ENCODE measurements around the gene DCPS.
"Not testable (repeated sequence)": the region's sequence is repeated elsewhere in the genome, so short reads cannot be mapped to it uniquely, and the experiment has no call there.

DCPS gene

DNA sequence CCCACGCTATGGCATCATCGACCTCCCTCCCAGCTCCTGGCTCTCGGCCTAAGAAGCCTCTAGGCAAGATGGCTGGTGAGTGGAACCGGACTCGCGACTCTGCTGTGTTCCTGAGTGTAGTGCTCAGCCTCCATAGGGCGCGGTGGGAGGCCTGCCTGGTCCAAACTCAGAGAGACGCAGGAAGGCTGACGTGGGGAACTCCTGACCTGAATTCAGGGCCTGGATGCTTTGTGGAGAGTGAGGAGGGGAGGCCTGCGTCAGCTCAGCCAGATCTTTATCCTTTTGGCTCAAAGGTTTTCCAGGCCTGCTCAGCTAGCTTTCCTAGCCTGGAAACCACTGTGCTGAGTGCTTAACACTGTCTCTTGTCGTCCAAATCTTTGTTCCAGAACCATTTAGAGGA lies 13.0 kb upstream of the DCPS start:
- DNase-seq, result no peak

DNA sequence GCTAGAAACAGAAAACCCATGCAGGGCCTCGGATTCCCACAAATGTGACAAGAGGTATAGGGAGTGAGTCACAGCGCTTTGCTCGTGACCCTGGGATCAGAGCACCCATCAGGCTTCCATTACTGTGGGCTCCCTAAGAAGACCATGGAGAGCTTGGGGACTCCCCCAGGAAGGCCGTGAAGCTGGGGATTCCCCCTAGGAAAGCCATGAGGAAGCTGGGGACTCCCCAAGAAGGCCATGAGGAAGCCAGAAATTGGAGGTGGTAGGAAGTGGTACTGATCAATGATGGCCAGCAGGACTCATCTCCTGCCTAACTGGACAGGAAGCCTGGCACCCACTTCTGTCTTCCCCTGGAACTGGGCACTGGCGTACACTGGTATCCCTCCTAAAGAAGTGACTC lies 10.1 kb upstream of the DCPS start:
- DNase-seq, result no peak

DNA sequence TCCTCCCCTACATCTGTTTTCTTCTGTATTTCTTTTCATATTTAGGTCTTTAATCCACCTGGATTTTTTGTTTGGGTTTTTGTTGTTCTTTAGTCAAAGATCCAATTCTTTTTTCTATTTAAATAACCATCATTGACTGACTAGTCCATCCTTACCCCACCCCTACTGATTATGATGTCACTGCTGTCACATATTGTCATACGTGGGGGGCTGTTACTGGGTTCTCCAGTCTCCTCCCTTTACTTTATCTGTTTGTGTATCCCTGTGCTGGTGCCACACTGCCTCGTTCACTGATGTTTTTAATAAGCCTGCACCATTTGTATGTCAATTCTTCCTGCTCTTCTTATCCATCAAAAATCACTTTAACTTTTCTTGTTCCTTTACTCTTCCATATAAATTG lies 6.9 kb upstream of the DCPS start:
- no peak for DNase-seq

DNA sequence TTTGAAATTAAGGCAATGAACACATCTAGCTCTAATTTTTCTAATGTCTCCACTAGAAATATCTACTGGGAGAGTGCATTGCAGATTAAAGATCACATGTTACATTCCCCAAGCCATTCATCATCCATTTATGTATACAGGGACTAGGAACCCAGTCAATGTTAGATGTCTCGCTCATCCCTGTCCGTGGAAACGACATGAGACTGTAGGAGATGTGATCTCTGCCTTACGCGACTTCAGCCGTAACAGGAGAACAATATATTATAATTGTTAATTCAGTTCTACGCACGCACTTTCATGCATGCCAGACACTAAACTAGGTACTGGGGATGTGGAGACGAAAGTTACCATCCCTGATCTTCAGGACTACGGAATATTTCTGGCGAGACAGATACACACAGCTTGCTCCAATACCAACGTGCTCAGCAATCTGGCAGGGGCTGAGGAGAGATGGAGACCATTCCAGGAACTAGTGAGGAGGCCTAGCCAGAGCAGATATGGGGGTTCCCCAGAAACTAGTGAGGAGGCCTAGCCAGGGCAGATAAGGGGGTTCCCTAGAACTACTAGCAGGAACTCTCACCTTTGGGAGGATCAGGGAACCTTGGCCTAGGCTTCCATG lies 706 bp downstream of the DCPS start:
- no peak for DNase-seq

DNA sequence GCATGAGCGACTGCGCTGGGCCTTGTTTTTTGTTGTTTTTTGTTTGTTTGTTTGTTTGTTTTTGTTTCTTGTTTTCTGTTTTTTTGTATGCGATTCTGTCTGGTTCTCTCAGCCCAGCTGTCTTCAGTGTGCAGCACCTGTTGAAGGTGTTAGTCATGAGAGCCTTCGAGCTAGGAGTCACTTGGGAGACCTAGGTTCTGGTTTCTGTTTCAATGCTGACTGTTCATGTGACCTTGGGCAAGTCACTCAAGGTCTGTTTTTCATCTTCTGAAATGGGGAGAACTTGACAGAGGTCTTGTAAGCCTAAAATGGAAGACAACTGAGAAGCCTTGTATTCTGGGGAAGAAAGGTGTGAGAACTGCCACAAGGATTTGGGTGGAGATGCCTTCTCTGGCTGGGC lies 1.8 kb downstream of the DCPS start:
- DNase-seq, result no peak

DNA sequence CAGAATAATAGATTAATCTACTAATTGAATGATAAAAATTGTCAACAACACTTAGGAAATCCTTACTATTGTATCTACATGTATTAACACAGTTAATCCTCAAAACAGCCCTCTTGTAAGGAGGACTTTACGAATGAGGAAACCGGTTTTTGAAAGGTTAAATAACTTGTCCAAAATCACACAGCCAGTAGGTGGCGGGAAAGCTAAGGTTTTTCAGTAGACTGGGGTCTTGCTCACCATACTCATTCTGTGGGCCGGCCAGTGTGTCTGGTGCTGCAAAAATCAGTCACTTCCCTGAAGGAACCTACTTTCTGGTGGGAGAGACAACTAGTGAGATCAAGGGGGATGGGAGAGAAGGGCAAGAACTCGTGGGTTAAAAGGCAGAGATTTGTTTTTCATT lies 3.8 kb downstream of the DCPS start:
- DNase-seq, result no peak

DNA sequence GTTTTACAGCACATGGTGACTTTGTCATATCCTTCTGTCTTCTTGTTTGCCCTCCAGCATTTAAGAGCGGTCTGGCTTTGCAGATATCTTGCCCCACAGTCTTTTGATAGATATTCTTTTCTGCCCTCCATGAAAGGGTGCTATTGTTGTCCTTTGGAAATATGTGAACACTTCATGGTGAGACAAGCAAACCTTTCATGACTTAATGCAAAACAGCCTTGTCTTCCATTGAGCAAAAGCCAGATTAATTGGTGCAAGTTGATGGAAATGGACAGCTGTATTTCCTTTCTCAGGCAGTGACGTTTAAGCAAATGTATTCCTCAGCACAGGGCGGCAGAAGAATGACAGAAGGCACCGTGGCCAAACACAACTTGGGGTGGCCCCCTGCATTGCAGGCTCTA lies 4.4 kb downstream of the DCPS start:
- no peak for DNase-seq

DNA sequence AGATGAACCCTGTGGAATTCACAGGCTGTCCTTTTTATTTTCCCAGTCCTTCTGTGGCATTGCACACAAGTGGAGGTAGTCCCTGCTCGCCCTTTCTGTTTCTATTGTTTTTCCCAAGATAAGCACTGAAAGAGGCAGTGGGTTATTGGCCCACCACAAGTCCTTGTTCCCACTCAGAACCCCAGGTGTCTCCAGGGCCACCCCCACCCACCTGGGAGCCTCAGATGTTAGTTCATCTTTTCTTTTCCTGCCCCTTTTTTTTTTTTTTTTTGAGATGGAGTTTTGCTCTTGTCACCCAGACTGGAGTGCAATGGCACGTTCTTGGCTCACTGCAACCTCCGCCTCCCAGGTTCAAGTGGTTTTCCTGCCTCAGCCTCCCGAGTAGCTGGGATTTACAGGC lies 4.9 kb downstream of the DCPS start:
- not testable (repeated sequence) for DNase-seq

DNA sequence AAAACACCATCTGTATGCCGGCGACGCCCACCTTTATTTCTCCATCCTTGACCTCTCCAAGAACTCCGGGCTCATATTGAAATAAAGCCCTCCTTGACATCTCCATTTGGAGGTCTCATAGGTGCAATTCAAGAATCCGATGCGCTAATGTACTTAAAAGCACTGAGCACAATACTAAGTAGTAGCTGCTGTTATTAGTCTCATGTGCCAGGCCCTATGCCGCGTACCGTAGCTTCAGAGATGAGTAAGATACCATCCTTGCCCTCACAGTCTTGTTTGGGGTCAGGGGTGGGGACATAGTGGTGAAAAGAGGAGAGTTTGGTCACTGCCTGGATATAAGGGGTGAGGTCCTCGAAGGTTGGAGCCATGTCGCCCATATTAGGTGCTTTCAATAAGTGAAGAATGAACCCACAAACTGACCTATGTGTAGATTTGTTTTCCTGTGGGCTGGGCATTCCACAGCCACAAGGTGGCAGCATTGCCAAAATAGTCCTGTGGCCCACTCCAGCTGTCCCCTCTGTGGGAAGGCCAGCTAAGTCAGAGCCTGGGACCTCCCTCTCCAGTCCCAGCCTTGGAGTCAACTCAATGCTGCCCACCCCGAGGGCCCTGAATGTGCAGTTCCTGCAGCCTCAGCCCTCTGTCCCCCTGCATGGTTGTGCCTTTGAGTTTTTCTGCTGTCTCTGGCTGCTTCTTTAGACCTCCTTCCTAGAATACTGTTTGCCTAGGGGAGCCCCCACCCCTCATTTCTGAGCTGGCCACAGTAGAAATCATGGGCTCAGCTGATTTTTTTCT lies 6.5 kb downstream of the DCPS start:
- DNase-seq, result peak; percentile 58 to 61

DNA sequence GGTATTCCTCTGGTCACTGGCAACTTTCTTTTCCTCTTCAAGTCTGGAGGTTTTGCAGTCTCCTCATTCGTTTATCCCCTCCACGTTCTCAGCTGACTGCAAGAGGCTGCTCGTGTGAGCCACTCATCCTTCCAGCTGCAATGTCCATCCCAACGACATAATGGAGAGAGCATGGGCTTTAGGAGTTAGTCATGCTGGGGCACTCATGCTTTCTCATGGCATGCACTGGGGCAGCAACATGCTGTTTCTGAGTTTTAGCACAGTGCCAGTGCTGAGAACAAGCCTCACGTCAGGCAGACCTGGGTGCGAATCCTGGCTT lies 7.1 kb downstream of the DCPS start:
- no peak for DNase-seq

DNA sequence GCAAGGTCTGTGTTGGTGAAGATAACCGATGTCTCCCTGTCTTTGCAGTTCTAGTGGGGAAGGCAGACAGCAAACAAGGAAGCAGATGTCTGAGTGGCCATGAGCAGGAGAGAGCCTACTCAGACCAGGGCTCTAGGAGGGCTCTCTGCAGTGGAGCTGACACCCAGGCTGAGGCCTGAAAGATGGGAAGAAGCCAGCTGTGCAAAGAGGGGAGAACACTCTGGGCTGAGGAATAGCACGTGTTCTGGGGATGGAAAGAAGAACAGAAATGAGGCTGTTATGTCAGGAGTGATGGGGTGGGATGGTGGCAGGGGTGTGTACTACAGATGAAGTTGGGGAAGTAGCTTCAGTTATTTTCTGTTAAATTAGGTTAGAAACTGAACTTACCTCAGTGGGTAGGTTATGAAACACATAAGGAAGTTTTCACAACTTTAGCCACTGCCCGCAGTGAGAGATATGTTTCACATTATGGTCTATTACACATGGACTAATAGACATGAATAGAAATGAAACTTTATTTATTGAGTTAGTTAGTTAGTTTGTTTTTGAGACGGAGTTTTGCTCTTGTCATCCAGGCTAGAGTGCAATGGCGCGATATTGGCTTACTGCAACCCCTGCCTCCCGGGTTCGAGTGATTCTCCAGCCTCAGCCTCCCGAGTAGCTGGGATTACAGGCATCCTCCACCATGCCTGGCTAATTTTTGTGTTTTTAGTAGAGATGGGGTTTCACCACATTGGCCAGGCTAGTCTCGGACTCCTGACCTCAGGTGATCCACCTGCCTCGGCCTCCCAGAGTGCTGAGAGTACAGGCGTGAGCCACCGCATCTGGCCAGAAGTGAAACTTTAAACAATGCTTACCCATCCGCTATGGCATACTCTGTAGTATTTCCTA lies 7.8 kb downstream of the DCPS start:
- no peak for DNase-seq

DNA sequence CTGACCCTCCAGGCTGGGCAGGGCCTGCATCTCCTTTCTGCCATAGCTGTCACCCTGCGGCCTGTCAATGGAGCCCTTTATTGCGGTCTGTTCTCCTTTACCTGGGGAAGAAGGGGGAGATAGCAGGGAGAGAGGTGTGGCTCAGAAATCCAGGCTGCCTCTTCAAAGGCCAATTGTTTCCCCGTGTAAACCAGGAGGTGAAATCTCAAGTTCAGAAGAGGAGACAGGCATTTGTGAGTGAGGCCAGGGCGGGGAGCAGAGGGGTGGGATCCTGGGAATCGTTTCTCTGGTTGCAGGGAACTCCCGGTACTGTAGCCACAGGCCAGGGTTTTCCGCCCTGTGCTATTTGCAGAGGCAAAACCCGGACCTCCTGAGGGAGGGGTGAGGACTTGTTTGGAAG lies 9.1 kb downstream of the DCPS start:
- DNase-seq, result no peak

DNA sequence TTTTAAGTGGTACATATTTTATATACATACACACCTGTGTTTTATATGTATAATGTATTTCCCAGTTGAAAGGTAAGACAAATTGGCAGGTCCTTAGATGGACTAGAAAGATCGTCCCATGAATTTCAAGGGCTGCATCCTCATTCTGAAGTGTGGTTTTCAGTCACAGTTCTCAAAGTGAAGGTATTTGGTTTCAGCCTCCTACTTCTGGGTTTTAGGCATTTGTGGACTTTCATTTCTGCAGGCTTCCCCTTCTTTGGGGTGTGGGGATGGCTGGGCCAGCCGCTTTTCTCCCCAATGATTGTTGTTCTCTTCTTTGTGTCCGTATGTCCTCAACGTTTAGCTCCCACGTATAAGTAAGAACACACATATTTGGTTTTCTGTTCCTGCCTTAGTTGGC lies 10.0 kb downstream of the DCPS start:
- DNase-seq, result no peak

DNA sequence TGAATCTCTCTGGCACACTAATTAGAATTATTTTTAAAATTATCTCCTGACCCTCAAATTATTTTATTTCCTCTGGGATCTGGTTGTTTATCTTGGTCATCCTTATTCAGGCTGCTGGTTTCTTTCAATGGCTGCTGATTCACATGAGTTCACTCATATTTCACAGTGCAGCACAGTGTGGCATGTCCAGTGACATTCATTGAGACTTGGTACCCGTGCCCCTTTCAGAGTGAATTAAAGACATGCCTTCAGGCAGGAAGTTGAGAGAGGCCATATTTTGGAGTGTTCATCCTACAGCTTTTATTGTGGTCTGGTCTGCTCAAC lies 13.5 kb downstream of the DCPS start:
- no peak for DNase-seq

DNA sequence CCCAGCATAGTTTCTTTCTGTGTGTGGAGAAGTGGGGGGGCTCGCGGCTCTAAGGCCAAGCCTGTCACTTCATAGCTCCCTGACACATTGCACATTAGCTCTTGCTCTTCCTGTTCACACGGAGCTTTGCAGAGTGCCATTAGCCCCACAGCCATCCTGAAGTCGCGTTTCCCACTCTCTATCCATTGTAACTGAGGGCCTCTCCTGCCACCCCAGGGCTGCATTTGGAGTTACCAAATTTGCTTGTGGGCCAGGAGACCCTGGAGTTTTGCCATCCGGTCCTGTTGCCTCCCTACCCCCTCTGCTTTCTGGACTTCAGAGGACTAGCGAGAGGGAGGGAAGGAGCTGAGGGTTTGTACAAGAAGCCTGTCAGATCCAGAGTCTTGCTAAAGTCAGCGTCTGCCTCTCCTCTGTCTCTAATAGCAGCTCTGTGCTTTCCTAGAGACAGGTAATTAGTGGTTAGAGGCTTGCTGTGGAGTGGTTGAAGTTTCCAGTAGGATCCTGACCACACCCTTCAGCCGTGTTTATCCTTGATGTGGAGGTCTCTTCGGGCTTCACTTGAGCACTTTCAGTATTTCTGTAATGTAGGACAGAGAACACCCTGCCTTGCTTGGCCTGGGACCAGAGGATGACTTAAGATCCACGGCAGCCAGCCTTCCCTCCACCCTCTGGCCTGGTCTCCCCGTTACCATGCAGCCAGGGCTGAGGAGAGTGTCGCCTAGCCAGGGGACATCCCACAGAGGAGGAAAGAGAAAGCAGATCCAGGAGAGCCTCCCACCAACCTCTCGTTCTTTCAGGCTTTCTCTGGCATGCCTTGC lies 14.1 kb downstream of the DCPS start:
- peak in 1 of 2 donors; percentile 20 for DNase-seq

DNA sequence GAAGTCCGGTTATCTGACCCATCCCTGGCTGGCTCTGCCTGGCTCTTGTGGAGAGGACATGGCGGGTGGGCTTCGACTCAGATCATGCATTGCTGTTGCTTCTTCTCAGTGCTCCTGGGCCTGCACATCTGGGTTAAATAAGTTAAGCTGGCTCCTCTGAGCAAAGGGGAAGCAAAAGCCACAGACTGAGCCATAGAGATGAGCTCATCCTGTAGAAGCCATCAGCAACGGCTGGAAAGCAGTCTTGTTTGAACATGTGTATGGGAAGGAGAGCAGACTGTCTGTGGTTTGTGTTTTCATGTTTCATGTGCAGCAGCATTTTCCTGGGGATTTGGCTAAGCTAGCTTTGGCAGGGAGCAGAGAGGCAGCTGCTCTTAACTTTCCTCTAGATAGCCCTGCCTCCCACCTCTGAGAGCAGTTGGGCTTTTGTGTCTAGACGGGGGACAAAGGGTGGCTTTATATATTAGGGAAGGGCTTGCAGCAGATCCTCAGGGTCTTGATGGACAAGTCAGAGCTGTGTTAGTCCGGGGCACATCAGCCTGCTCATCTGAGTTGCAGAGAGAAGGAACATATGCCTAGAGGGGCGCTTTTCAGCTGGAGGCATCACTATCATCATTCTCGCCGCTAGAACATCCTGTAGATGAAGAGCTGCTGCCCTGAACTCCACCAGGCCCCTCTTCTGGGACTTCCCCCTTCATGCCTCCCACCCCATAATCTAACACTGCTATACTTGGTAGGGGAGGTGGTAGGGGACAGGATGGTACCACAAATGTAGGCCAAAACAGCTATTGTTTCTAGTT lies 14.9 kb downstream of the DCPS start:
- DNase-seq, result no peak

DNA sequence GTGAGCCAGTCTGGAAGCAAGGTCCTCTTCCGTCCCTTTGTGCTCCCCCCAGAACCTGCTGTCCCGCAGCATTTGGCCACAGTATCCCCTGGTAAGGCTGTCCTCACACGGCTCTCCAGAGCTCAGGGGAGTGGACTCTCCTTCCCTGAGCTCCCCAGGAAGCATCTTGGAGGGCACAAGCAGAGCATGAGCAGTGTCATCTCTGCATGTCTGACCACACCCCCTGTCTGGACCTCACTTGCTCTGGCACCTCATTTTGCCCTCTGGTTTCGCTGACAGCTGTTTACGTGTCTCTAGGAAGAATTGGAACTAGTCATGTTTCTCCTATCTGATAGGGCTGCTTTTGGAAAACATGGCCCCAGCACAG lies 15.5 kb downstream of the DCPS start:
- DNase-seq, result no peak

DNA sequence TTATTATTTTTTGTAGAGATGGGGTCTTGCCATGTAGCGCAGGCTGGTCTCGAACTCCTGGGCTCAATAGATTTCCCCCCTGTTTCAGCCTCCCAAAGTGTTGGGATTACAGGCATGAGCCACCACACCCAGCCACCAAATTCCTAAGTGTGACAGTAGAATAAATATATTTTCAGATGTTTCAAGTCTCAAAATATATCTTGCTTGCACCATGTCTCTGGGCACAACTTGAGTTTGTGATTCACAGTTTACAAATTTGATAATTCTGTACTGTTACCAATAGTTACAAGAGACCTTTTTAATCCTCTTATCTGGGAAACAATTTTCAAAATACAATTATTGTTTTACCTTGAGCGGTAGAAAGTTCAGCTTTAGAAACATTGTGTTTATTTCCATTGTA lies 19.1 kb downstream of the DCPS start:
- DNase-seq, result no peak

DNA sequence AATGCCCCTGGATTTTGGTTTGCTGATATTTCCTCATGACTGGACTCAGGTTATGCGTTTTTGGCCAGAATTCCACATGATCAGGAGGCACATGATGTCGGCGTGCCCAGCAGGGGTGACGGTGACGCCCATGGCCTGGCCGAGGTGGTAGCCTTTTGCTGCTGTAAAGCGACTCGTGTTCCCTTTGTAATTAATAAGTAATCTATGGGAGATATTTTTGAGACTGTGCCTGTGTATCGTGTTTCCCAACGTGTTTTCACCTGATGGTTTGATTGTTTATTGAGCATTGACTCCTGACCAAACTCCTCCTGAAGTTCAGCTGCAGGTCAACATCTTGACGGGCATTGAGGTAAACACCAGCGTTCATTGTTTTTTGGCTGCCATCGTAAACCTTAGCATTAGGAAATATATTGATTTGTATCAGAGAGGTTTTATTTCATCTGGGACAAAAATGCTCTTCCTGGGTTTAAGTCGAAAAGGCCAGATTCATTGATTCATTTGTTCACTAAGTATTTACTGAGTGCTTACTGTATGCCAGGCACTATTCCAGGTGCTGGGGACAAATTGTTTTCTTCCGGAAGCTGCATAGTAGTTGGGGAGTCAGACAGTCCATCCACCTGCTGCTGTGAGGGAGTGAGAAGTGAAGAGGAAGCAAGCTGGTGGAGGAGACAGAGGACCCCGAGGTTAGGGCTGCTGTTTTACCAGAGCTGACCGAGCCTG lies 23.6 kb downstream of the DCPS start:
- no peak for DNase-seq

DNA sequence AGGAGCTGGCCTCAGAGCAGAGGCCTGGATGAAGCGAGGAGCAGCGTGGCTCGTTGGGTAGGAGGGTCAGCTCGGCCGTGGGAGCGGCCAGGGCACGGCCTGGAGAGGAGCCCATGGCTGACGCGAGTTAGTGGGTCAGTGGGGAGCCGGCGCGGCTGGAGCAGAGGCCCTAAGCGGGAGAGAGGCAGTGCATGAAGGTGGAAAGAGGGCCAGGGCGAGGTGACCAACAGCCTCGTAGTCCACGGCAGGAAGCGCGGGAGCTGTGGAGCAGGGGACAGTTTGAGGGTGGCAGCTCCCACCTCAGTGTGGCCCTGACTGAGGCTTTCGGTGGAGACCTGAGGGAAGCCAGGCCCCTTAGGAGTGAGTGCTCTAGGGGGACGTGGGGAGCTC lies 24.1 kb downstream of the DCPS start:
- no peak for DNase-seq

DNA sequence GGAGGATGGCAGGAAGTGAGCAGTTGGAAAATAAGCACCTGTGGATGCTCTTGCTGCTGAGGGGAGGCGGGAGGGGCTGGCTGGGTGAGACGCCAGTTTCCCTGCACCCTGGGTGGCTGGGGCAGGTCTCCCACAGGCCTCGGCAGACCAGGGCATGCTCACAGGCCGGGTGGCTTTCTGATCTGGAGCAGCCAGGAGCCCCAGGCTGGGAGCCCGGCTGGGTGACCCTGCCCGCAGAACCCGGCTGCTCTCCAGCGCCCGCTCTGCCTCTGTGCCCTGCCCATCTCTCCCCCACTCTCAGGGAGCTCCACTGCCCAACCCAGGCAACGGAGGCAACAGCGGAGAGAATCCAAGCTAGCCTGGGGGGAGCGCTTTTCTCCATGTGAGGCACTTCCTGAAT lies 24.6 kb downstream of the DCPS start:
- no peak for DNase-seq
